OCI-LY3 (cell line): ENCODE results near the gene RIC1.

Experiments used
- H2AFZ ChIP-seq: fragments of 200-600, 300-600 bp; shearing (Covaris generic); 2 replicates; pipeline ENCODE4 v1.6.0; 2014; ENCODE audit warnings: antibody characterized with exemption, low read depth, low read length
- H3K27ac ChIP-seq: fragments of 200-600, 300-600 bp; sonication (generic); 2 replicates; pipeline ENCODE4 v1.5.1; 2014; ENCODE audit warnings: mild to moderate bottlenecking, low read length, moderate library complexity, mixed read lengths
- H3K27me3 ChIP-seq: fragments of 200-600, 300-600 bp; sonication (generic); 2 replicates; pipeline ENCODE4 v1.6.1; 2014; ENCODE audit warnings: low read depth, low read length, mixed read lengths
- H3K36me3 ChIP-seq: fragments of 200-600, 300-600 bp; sonication (generic); replicated peaks from 2 replicates; pipeline ENCODE3; 2014; ENCODE audit warnings: low read depth, low read length, mixed read lengths
- H3K4me1 ChIP-seq: fragments of 300-600, 200-600 bp; sonication (generic); 2 replicates; pipeline ENCODE4 v1.6.1; 2014; ENCODE audit warnings: low read length, mixed read lengths
- H3K4me2 ChIP-seq: fragments of 200-600, 300-600 bp; sonication (generic); 2 replicates; pipeline ENCODE4 v1.6.1; 2014; ENCODE audit warnings: low read length, mixed read lengths
- H3K4me3 ChIP-seq: fragments of 300-600, 200-600 bp; sonication (generic); 2 replicates; pipeline ENCODE4 v1.5.1; 2014; ENCODE audit warnings: antibody characterized with exemption, mild to moderate bottlenecking, low read length, moderate library complexity
- H3K79me2 ChIP-seq: fragments of 300-600, 200-600 bp; shearing (Covaris generic); 2 replicates; pipeline ENCODE4 v1.6.1; 2014; ENCODE audit warnings: mild to moderate bottlenecking, low read length, mixed read lengths
- H3K9ac ChIP-seq: fragments of 300-600, 200-600 bp; shearing (Covaris generic); 2 replicates; pipeline ENCODE4 v1.6.0; 2014; ENCODE audit warnings: mild to moderate bottlenecking, low read length, moderate library complexity
- H3K9me3 ChIP-seq: fragments of 200-600, 300-600 bp; shearing (Covaris generic); 2 replicates; pipeline ENCODE4 v1.6.1; 2014; ENCODE audit warnings: low read length, mixed read lengths; ENCODE audit not compliant: insufficient read depth
- H4K20me1 ChIP-seq: fragments of 200-600, 300-600 bp; sonication (generic); 2 replicates; pipeline ENCODE4 v1.6.1; 2016; ENCODE audit warnings: low read length, mixed read lengths; ENCODE audit not compliant: insufficient read depth
- EZH2phosphoT487 ChIP-seq: fragments of 200-600 bp; shearing (Covaris generic); IDR thresholded peaks from 2 replicates; pipeline ENCODE4 v1.6.1; 2018; ENCODE audit warnings: antibody characterized with exemption, mixed run types, low read depth
- TF ChIP-seq, protein P1 (sequence below): fragments of 200-600, 300-600 bp; sonication (generic); IDR thresholded peaks from 2 replicates; pipeline ENCODE4 v1.5.1; 2014; ENCODE audit warnings: antibody characterized with exemption, low read length, low read depth

Gene RIC1

DNA sequence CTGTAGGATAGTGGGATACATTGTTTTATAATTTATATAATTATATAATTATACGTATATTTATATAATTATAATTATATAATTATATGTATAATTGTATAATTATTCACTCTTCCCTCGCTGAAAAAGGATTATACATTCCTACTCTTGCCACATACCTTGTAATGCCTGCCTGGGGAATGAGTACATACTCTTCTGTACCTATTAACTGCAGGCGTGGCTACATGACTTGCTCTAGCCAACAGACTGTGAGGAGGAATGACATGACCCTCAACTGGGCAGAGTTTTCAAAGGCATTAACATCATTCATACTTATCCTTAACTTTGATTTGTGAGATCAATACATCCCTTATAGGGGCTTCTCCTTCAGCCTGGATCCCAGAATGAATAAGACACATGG, 184.9 kb downstream of the RIC1 start:
- Histone ChIP-seq H3K4me2 (no peak overlapping the region), H3K9ac (no peak overlapping the region), H3K4me1 (no peaks in the 10 kb centered on the region), H3K27ac (no peak overlapping the region), H3K79me2 (no peaks in the 10 kb centered on the region), H3K27me3 (no peaks in the 10 kb centered on the region), H2AFZ (no peak overlapping the region), H3K4me3 (no peak overlapping the region), H3K36me3 (peaks cover 35% of the 10 kb centered on the region), H4K20me1 (no peaks in the 10 kb centered on the region), H3K9me3 (no peaks in the 10 kb centered on the region)
- TF ChIP-seq, protein P1, sequence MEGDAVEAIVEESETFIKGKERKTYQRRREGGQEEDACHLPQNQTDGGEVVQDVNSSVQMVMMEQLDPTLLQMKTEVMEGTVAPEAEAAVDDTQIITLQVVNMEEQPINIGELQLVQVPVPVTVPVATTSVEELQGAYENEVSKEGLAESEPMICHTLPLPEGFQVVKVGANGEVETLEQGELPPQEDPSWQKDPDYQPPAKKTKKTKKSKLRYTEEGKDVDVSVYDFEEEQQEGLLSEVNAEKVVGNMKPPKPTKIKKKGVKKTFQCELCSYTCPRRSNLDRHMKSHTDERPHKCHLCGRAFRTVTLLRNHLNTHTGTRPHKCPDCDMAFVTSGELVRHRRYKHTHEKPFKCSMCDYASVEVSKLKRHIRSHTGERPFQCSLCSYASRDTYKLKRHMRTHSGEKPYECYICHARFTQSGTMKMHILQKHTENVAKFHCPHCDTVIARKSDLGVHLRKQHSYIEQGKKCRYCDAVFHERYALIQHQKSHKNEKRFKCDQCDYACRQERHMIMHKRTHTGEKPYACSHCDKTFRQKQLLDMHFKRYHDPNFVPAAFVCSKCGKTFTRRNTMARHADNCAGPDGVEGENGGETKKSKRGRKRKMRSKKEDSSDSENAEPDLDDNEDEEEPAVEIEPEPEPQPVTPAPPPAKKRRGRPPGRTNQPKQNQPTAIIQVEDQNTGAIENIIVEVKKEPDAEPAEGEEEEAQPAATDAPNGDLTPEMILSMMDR, result no peak
- no peak for TF ChIP-seq EZH2phosphoT487

DNA sequence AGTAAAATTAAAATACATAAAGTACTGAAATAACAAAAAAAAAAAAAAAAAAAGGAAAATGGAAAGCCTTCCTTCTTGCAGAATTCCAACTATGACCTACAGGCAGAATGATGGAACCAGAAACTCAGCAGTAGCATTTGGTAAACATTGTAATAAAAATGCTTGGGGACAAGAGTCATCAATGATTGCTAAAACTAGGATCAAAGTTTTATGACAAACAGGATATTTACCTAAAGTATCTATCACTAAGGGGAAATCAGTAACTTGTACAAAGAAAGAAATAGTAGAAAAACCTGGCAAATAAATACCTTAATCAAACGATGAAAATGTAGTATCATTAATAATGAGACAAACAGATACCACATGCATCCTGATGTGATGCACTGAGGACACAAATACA, 186.6 kb downstream of the RIC1 start:
- peaks cover 27% of the 10 kb centered on the region for H3K36me3 ChIP-seq
- H2AFZ ChIP-seq, result no peak overlapping the region
- TF ChIP-seq, protein P1, result no peak
- TF ChIP-seq EZH2phosphoT487, result no peak

DNA sequence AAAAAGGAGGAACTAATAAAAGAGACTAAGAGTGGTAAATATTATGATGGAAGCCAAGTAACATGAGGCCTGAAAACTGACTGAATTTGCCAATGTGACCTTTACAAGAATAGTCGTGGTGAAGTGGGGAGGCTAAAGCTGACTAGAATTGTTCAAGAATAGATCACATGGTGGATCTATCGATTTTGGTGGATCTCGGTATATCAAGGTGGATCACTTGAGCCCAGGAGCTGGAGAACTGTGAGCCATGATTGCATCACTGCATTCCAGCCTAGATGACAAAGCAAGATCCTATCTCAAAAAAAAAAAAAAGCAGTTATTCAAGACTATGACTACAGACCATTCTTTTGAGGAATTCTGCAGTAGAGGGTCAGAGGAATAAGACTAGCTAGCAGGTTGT, 189.0 kb downstream of the RIC1 start:
- Histone ChIP-seq H3K9ac (no peak overlapping the region), H3K79me2 (no peaks in the 10 kb centered on the region), H4K20me1 (no peaks in the 10 kb centered on the region), H3K9me3 (no peaks in the 10 kb centered on the region), H3K27ac (no peak overlapping the region), H3K27me3 (no peaks in the 10 kb centered on the region), H3K4me1 (no peaks in the 10 kb centered on the region), H3K36me3 (peaks cover 28% of the 10 kb centered on the region), H2AFZ (no peak overlapping the region), H3K4me2 (no peak overlapping the region), H3K4me3 (no peak overlapping the region)
- TF ChIP-seq, protein P1, result no peak
- no peak for TF ChIP-seq EZH2phosphoT487

More for the DNA sequence above, 186.6 kb downstream of the RIC1 start:
- H3K4me3 ChIP-seq, result no peak overlapping the region
- H3K79me2 ChIP-seq, result no peaks in the 10 kb centered on the region
- no peak overlapping the region for H3K9ac ChIP-seq
- H3K4me1 ChIP-seq, result no peaks in the 10 kb centered on the region
- no peak overlapping the region for H3K27ac ChIP-seq
- no peaks in the 10 kb centered on the region for H3K27me3 ChIP-seq
- no peaks in the 10 kb centered on the region for H4K20me1 ChIP-seq
- H3K9me3 ChIP-seq, result no peaks in the 10 kb centered on the region
- H3K4me2 ChIP-seq, result no peak overlapping the region

DNA sequence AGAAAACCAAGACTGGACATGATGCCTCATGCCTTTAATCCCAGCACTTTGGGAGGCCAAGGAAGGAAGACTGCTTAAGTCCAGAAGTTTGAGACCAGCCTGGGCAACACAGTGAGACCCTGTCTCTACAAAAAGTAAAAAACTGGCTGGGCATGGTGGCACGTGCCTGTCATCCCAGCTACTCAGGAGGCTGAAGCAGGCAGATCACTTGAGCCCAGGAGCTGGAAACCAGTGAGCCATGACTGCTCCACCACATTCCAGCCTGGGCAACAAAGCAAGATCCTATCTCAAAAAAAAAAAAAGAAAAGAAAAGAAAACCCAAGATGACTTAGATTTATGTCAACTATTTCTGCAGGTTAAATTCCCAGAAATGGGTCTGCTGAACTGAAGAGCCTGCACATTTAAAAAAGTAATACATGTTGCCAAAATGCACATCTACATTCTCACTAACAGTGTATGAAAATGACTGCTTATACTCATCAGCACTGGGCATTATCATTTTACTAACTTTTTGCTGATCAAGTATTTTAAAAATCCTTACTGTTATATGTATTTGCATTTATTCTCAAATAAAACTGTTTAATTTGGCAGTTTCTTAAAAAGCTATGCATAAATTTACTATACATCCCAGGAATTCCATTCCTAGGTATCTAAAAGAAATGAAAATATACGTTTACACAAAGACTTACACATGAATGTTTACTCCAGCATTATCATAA, 189.7 kb downstream of the RIC1 start:
- Histone ChIP-seq H3K4me3 (no peak overlapping the region), H3K36me3 (peaks cover 28% of the 10 kb centered on the region), H3K4me2 (no peak overlapping the region), H2AFZ (no peak overlapping the region), H3K4me1 (no peaks in the 10 kb centered on the region), H3K9me3 (no peaks in the 10 kb centered on the region), H3K27ac (no peak overlapping the region), H4K20me1 (no peaks in the 10 kb centered on the region), H3K27me3 (no peaks in the 10 kb centered on the region), H3K79me2 (no peaks in the 10 kb centered on the region), H3K9ac (no peak overlapping the region)
- TF ChIP-seq, protein P1, result no peak
- TF ChIP-seq EZH2phosphoT487, result no peak
